ENCODE measurements around the gene ME3.

The ME3 gene

GRCh38 chr11:86706338-86707131 is 34.1 kb upstream of the ME3 start:
- Histone ChIP-seq H3K27ac (no peak overlapping the region), H3K36me3 (replicated peaks) (no peaks in the 10 kb centered on the region), H3K4me3 (ENCODE audit: low read depth, low read length) (no peak overlapping the region), H3K27me3 (replicated peaks) (no peaks in the 10 kb centered on the region)
- in situ Hi-C loops (cut with HindIII; ENCODE audit: low pct_ligation_motif_present, low sequenced_read_pairs) = no loop called here
- TF ChIP-seq, protein P1, sequence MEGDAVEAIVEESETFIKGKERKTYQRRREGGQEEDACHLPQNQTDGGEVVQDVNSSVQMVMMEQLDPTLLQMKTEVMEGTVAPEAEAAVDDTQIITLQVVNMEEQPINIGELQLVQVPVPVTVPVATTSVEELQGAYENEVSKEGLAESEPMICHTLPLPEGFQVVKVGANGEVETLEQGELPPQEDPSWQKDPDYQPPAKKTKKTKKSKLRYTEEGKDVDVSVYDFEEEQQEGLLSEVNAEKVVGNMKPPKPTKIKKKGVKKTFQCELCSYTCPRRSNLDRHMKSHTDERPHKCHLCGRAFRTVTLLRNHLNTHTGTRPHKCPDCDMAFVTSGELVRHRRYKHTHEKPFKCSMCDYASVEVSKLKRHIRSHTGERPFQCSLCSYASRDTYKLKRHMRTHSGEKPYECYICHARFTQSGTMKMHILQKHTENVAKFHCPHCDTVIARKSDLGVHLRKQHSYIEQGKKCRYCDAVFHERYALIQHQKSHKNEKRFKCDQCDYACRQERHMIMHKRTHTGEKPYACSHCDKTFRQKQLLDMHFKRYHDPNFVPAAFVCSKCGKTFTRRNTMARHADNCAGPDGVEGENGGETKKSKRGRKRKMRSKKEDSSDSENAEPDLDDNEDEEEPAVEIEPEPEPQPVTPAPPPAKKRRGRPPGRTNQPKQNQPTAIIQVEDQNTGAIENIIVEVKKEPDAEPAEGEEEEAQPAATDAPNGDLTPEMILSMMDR (IDR thresholded peaks at IDR 0.05; ENCODE audit: low read depth, low read length, missing control alignments) = no peak
- DNase-seq = no peak

DNA sequence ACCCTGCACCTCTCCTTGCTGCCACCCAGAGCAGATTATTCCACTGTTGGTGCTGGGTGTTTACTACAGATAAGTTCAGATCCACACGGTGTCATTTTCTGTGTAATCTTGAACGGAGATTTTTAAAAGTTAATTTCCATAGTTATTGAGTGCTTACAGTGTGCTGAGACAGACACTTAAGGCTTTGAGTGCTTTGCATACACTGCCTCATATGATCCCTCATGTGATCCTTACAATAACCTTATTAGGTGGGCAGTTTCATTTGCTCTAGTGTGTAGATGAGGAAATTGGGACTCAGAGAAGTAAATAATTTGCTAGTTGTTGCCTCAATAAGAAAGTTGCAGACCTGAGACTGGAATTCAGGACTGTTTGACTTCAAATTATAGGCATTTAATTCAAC is 32.3 kb upstream of the ME3 start:
- TF ChIP-seq, protein P1 (IDR thresholded peaks at IDR 0.05; ENCODE audit: low read depth, low read length, missing control alignments) = no peak
- H3K27me3 ChIP-seq (replicated peaks) = no peaks in the 10 kb centered on the region
- DNase-seq = no peak
- H3K27ac ChIP-seq = no peak overlapping the region
- no peaks in the 10 kb centered on the region for H3K36me3 ChIP-seq (replicated peaks)
- in situ Hi-C loops (cut with HindIII; ENCODE audit: low pct_ligation_motif_present, low sequenced_read_pairs) = no loop called here
- H3K4me3 ChIP-seq (ENCODE audit: low read depth, low read length) = no peak overlapping the region

GRCh38 chr11:86703987-86704386 is 31.6 kb upstream of the ME3 start:
- Histone ChIP-seq H3K36me3 (replicated peaks) (no peaks in the 10 kb centered on the region), H3K27ac (no peak overlapping the region), H3K4me3 (ENCODE audit: low read depth, low read length) (no peak overlapping the region), H3K27me3 (replicated peaks) (no peaks in the 10 kb centered on the region)
- TF ChIP-seq, protein P1 (IDR thresholded peaks at IDR 0.05; ENCODE audit: low read depth, low read length, missing control alignments) = no peak
- in situ Hi-C loops (cut with HindIII; ENCODE audit: low pct_ligation_motif_present, low sequenced_read_pairs) = no loop called here
- DNase-seq = no peak

GRCh38 chr11:86702220-86702983 is 30.0 kb upstream of the ME3 start:
- no peak for DNase-seq
- in situ Hi-C loops (cut with HindIII; ENCODE audit: low pct_ligation_motif_present, low sequenced_read_pairs) = no loop called here
- H3K36me3 ChIP-seq (replicated peaks) = no peaks in the 10 kb centered on the region
- no peak overlapping the region for H3K27ac ChIP-seq
- H3K4me3 ChIP-seq (ENCODE audit: low read depth, low read length) = no peak overlapping the region
- H3K27me3 ChIP-seq (replicated peaks) = no peaks in the 10 kb centered on the region
- TF ChIP-seq, protein P1 (IDR thresholded peaks at IDR 0.05; ENCODE audit: low read depth, low read length, missing control alignments) = no peak

GRCh38 chr11:86699040-86699791 is 26.8 kb upstream of the ME3 start:
- in situ Hi-C loops (cut with HindIII; ENCODE audit: low pct_ligation_motif_present, low sequenced_read_pairs) = no loop called here
- H3K4me3 ChIP-seq (ENCODE audit: low read depth, low read length) = no peak overlapping the region
- no peak for DNase-seq
- H3K27me3 ChIP-seq (replicated peaks) = no peaks in the 10 kb centered on the region
- TF ChIP-seq, protein P1 (IDR thresholded peaks at IDR 0.05; ENCODE audit: low read depth, low read length, missing control alignments) = no peak
- H3K36me3 ChIP-seq (replicated peaks) = no peaks in the 10 kb centered on the region
- H3K27ac ChIP-seq = no peak overlapping the region

All from brain microvascular endothelial cell (primary cell).